ENCODE data around the gene FHOD1.

- TF ChIP-seq, protein P1, sequence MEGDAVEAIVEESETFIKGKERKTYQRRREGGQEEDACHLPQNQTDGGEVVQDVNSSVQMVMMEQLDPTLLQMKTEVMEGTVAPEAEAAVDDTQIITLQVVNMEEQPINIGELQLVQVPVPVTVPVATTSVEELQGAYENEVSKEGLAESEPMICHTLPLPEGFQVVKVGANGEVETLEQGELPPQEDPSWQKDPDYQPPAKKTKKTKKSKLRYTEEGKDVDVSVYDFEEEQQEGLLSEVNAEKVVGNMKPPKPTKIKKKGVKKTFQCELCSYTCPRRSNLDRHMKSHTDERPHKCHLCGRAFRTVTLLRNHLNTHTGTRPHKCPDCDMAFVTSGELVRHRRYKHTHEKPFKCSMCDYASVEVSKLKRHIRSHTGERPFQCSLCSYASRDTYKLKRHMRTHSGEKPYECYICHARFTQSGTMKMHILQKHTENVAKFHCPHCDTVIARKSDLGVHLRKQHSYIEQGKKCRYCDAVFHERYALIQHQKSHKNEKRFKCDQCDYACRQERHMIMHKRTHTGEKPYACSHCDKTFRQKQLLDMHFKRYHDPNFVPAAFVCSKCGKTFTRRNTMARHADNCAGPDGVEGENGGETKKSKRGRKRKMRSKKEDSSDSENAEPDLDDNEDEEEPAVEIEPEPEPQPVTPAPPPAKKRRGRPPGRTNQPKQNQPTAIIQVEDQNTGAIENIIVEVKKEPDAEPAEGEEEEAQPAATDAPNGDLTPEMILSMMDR (IDR thresholded peaks at IDR 0.05; ENCODE audit: poor library complexity), result peak; percentile 29
- TF ChIP-seq EZH2 (IDR thresholded peaks at IDR 0.05; ENCODE audit: borderline replicate concordance) (no peak), EZH2phosphoT487 (IDR thresholded peaks at IDR 0.05; ENCODE audit: low read depth, severe bottlenecking, unreplicated experiment) (no peak)
Observed at GRCh38 chr16:67226804-67227566, 20.3 kb downstream of the FHOD1 start, which contains the start of gene TMEM208.
